ENCODE data around the gene RAET1L. TPM values are rescaled to one million over a fixed set of nuclear protein-coding genes. Genes with fewer than 3 reads are reported as not detected.
"Not testable (repeated sequence)": the region's sequence is repeated elsewhere in the genome, so short reads cannot be mapped to it uniquely, and the experiment has no call there.

RAET1L gene, protein sequence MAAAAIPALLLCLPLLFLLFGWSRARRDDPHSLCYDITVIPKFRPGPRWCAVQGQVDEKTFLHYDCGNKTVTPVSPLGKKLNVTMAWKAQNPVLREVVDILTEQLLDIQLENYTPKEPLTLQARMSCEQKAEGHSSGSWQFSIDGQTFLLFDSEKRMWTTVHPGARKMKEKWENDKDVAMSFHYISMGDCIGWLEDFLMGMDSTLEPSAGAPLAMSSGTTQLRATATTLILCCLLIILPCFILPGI
- 0.42 TPM in 1 of 2 replicates, not detected in the other for total RNA-seq (2014; rRNA removed; shearing (Covaris generic))

GRCh38 chr6:150025201-150025917 lies at the start of gene RAET1L:
Gene RAET1L (minus strand): TSS chr6:150025532. CDS start chr6:150025471, 61 bp downstream.
- DNase-seq (ENCODE audit: low read depth), result peak; percentile 83

DNA sequence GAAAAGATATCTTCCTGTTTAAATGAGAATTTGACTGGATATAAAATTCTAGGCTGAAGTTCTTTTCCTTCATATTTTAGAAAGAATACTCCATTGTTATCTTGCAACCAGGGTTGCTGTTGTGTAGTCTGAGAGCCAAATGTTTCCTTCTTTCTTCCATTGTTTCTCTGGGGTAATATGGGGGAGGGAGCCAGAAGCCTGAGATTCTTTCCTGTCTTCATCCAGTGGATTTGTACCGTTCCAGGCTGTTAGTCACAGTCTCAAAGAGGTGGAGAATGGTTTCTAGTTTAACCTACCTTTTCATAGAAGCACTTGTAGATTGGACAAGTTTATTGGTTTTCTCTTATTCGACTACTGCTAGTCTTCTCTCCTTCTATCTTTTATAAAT lies 49.7 kb upstream of the RAET1L start:
- no peak for DNase-seq (ENCODE audit: low read depth)

GRCh38 chr6:150074396-150075033 lies 49.2 kb upstream of the RAET1L start:
- DNase-seq (ENCODE audit: low read depth), result not testable (repeated sequence)

GRCh38 chr6:150072201-150072600 lies 46.9 kb upstream of the RAET1L start:
- DNase-seq (ENCODE audit: low read depth), result peak; percentile 86

DNA sequence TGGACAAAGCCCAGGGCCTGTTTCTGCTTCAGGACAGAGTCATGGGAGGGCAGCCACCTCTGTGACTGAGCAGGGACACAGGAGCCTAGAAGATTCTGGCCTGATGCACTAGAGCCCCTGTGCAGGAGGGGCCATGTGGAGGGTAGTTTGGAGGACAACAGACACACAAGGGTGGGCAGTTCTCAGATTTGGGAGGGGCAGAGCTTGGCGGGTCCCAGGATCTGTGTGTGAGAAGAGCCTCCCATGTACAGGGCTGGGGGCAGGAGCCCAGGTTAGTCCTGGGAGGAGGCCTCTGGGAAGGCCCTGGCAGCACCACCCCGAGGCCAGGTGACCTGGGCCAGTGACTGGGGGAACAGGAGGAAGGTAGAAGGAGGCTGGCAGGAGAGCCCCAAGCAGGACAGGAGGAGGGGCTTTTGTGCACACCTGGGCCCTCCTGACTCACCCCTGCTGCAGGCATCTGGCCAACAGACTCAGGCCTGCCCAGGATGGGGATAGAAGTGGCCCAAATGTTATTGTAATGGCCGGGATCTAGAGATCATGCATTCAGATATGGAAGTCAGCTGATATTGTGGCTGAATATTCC lies 45.0 kb upstream of the RAET1L start:
- no peak for DNase-seq (ENCODE audit: low read depth)

GRCh38 chr6:150069706-150070105 lies 44.4 kb upstream of the RAET1L start:
- DNase-seq (ENCODE audit: low read depth), result no peak

DNA sequence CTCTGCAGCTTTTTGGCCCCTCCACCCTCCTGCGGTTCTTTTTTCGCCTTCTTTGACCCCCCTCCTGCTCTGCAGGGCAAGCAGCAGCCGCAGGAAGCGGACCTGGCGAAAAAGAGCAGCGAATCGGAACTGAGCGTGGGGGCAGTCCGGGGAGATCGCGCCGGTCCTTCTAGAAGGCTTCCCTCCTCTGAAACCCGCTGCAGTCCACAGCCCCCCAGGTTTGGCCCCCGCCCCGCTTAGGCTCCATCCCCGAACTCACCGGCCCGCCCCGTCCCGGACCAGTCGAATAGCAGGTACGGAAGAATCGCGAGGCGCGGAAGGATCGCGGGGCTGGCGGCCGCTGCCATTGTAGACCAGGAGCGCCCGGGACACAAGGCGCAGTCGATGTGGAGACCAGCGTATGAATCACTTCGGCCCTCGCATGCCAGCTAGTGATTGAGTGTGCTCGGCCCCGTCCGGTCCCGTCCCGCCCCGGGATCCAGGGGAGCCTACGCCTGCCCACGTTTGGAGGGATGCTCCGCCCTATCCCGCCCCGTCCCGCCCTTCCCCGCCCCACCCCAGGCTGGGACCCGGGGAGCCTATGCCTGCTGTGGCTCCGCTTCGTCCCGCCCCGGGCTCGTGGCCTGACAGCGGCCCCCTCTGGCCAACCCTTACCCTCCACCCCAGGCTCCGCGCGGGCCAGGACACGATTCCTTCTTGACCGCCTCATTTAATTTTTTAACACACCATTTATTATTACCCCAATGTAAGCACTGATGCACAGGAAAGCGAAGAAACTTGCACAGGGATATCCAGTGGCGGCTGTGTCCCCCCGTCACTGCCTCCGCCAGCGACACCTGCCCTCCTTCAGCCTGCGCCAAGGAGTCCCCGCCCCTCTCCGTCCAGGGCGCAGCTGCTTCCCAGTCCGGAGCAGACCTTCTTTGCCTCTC lies 43.7 kb upstream of the RAET1L start, which contains the start of gene ULBP3:
Gene ULBP3, minus strand, starts transcription at position 402 of the 929 bp plus-strand sequence. Its CDS starts 55 bp downstream, at position 347.
- DNase-seq (ENCODE audit: low read depth), result peak; percentile 94

DNA sequence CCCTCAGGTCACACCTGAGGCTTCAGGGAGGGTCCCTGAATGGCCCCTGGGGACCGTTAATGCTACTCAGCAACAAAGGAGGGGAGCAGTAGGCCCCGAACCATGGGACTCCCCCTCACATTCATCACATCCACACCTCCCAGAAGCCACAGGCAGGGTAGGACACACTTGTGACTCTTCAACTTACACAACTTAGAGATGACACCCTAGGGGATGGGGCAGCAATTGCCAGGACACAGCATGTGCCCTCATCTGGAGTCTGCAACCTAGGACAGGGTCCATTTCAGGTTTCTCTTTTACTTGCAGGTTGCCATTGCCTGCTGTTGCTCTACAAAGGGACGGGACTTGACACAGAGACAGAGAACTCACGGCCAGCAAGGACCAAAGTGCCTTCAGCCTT lies 42.8 kb upstream of the RAET1L start:
- DNase-seq (ENCODE audit: low read depth), result no peak

DNA sequence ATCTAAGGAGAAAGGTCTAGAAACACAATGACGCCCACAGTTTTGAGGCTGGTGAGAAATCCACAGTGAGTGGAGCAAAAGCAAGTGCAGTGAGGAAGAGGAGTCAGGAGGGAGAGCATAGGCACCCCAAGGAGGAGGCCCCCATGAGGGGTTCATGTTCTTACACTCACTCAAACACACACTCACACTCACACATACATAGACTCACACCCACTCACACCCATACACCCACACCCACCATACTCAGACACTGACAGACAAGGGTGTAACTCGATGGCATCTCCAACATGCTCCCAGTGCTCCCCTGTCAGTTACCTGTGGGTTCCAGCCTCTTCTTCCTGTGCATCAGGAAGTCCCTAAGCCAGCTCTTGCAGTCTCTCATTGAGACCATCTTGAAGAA lies 39.8 kb upstream of the RAET1L start:
- DNase-seq (ENCODE audit: low read depth), result no peak

- no peak for DNase-seq (ENCODE audit: low read depth)
These were observed 38.3 kb upstream of the RAET1L start for GRCh38 chr6:150063640-150064039.

- not testable (repeated sequence) for DNase-seq (ENCODE audit: low read depth)
These were observed 34.6 kb upstream of the RAET1L start for GRCh38 chr6:150059973-150060372.

- DNase-seq (ENCODE audit: low read depth), result no peak
These were observed 33.7 kb upstream of the RAET1L start for GRCh38 chr6:150058986-150059385.

DNA sequence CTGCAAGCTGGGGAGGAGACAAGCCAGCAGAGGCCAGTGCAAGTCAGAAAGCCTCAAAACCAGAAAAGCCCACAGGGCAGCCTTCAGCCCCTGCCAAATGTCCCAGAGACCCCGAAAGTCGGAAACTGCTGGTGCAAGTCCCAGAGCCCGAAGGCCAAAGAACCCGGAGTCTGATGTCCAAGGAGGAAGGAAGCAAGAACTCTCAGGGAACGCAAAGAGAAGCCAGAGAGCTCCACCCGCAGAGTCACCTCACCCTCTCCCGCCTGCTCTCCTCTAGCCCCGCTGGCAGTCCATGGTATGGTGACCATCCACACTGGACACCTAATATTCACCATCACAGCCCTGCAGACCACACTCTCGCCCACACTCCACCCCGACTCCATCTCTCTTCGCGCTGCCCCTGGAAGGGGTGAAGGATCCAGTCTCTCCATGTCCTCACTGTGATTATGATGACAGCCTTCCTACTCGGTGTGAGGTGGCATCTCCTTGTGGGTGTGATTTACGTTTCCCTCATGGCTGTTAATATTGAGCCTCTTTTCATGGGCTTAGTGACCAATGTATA lies 33.0 kb upstream of the RAET1L start:
- no peak for DNase-seq (ENCODE audit: low read depth)

DNA sequence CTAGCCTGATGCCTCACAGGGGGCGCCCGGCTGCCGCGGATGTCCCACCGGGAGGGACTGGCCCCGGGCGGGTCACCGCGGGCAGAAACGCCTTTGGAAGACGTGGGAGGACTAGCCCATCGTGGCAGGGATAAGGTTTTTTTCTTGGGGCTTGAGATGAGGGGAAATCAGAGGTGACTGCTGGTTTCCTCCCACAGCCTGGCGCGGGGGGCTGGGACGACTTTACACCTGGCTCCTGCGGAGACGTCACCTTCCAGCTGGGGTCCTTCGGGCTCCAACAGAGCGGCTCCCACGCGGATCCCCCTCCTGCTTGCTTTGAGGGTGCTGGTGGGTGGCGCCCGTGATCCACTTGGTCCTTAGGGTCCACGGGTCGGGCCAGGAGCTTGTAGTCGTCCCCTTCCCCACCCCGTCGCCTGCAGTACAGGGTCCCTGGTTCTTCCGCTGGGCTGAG lies 32.2 kb upstream of the RAET1L start:
- DNase-seq (ENCODE audit: low read depth), result no peak

GRCh38 chr6:150056916-150057315 lies 31.6 kb upstream of the RAET1L start:
- DNase-seq (ENCODE audit: low read depth), result no peak

DNA sequence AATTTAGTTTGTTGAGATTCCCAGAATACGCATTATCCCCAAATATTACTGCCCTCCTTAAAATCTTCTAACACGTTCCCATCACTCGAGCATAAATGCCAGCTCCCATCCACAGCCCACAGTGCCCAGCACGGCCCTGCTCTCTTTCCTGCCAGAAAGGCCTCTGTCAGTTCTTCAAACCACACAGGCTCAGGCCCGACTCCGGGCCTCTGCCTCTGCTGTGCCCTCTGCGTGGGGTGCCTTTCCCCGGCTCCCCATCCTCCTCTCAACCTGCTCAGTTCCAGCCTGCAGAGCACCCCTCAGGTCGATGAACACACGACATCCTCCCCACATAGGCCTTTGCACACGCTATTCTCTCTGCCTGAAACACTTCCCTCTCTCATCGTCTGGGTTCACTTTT lies 30.8 kb upstream of the RAET1L start:
- no peak for DNase-seq (ENCODE audit: low read depth)

DNA sequence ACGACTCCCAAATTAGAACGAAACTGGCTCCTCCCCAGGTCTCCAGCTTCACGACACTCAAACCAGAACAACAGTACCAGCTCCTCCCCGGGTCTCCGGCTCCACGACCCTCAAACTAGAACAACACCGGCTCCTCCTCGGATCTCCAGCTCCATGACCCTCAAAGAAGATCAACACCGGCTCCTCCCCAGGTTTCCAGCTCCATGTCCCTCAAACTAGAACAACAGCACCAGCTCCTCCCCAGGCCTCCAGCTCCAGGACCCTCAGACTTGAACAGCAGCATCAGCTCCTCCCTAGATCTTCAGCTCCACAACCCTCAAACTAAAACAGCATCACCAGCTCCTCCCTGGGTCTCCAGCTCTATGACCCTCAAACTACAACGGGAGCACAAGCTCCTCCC lies 29.8 kb upstream of the RAET1L start:
- DNase-seq (ENCODE audit: low read depth), result no peak

GRCh38 chr6:150053450-150053849 lies 28.1 kb upstream of the RAET1L start:
- no peak for DNase-seq (ENCODE audit: low read depth)

GRCh38 chr6:150050846-150051245 lies 25.5 kb upstream of the RAET1L start:
- no peak for DNase-seq (ENCODE audit: low read depth)

DNA sequence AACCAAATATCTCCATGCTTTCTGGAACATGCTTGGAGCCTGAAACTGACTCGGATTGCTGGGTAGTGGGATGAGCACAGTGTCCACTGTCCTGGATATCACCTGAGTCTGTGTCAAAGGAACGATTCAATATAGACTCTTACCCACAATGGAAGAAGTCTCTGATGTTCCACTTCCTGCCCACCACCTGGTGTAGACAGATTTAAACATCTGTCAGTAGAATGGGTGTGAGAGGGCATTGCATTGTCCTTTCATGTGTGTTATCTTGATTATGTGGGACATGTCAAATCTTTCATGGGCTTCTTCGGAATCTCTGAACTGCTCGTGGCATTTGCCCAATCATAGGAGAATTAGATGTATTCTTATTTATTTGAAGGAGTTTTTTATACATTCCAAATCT lies 22.8 kb upstream of the RAET1L start:
- no peak for DNase-seq (ENCODE audit: low read depth)

DNA sequence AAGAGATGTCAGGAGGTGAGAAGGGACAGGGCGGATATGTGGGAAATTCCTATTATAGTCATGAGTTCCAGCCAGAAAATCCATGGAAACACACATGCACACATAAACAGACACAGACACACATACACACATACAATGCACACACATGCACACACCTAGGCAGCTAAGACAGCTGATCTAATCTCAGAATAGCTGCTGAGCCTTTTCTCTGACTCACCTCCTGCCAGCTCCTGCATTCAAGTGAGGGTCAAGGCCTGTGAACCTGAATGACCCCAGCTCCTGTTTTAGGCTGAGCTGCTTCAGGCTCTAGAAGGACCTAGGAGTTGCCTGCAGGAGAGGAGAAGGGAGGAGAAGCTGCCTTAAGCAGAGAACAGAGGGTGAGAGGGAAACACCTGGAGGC lies 21.6 kb upstream of the RAET1L start:
- no peak for DNase-seq (ENCODE audit: low read depth)

All from M059J (cell line).